Activated T-helper 2 cell treated with anti-CD3 and anti-CD28 coated beads, Interferon-gamma antibody, Interleukin-2, Interleukin-4, amounts not matched to agents 10 μg/mL and 5 μg/mL and 100 μg/mL, durations not matched to agents 14 hours and 24 hours and 36 hours (primary cell): ENCODE results near the gene RGS3. TPM values are rescaled to one million over a fixed set of nuclear protein-coding genes. Genes with fewer than 3 reads are reported as not detected.

Experiments used
- DNase-seq: peaks from one replicate; pipeline ENCODE4 v3.0.0; 2021; ENCODE audit warnings: low spot score
- H3K27ac Mint-ChIP-seq: one replicate; pipeline ENCODE4 v1.8.0; 2021; ENCODE audit warnings: mixed read lengths
- H3K27me3 Mint-ChIP-seq: one replicate; pipeline ENCODE4 v1.8.0; 2021; ENCODE audit warnings: low read depth, mixed read lengths
- H3K36me3 Mint-ChIP-seq: one replicate; pipeline ENCODE4 v1.8.0; 2021; ENCODE audit warnings: low read depth, mixed read lengths
- H3K4me1 Mint-ChIP-seq: one replicate; pipeline ENCODE4 v1.8.0; 2021; ENCODE audit warnings: low read depth, mixed read lengths
- H3K4me3 Mint-ChIP-seq: one replicate; pipeline ENCODE4 v1.8.0; 2021; ENCODE audit warnings: low read depth, mild to moderate bottlenecking, moderate library complexity, mixed read lengths
- H3K9me3 Mint-ChIP-seq: one replicate; pipeline ENCODE4 v1.8.0; 2021; ENCODE audit warnings: mixed read lengths
- intact Hi-C: fragments of 100-400 bp; cut with micrococcal nuclease; formaldehyde crosslinking; loops from one replicate; pipeline ENCODE4 v1.15.1; 2023
- total RNA-seq: library from RNA; stranded (reverse); gene quantifications from 2 replicates; pipeline ENCODE4 v1.2.3, GENCODE V29; 2022

The RGS3 gene
- total RNA-seq, 1 donor from 2014 or later = 64.2 TPM

GRCh38 chr9:113582698-113583200 is 119.2 kb downstream of the RGS3 start:
- H3K27ac Mint-ChIP-seq = no peak overlapping the region
- H3K9me3 Mint-ChIP-seq = no peaks in the 10 kb centered on the region
- no peak for DNase-seq
- intact Hi-C loops = loop anchor here (1.0 kb wide), 1 partner anchor 181 kb away; the partner anchor contains the start of gene ALAD
- H3K4me1 Mint-ChIP-seq = peaks cover 68% of the 10 kb centered on the region
- H3K27me3 Mint-ChIP-seq = no peaks in the 10 kb centered on the region
- H3K36me3 Mint-ChIP-seq = peaks cover 57% of the 10 kb centered on the region
- no peak overlapping the region for H3K4me3 Mint-ChIP-seq

GRCh38 chr9:113583511-113584427 is 120.2 kb downstream of the RGS3 start:
- no peaks in the 10 kb centered on the region for H3K9me3 Mint-ChIP-seq
- peaks cover 64% of the 10 kb centered on the region for H3K4me1 Mint-ChIP-seq
- H3K4me3 Mint-ChIP-seq = no peak overlapping the region
- H3K27me3 Mint-ChIP-seq = no peaks in the 10 kb centered on the region
- peak overlapping the region; percentile 46 for H3K27ac Mint-ChIP-seq
- DNase-seq = no peak
- peaks cover 60% of the 10 kb centered on the region for H3K36me3 Mint-ChIP-seq
- intact Hi-C loops = no loop called here

GRCh38 chr9:113584428-113585084 is 121.0 kb downstream of the RGS3 start:
- peaks cover 60% of the 10 kb centered on the region for H3K36me3 Mint-ChIP-seq
- DNase-seq = no peak
- peak overlapping the region; percentile 17 for H3K27ac Mint-ChIP-seq
- no peaks in the 10 kb centered on the region for H3K9me3 Mint-ChIP-seq
- H3K4me1 Mint-ChIP-seq = peaks cover 62% of the 10 kb centered on the region
- intact Hi-C loops = no loop called here
- H3K4me3 Mint-ChIP-seq = no peak overlapping the region
- H3K27me3 Mint-ChIP-seq = no peaks in the 10 kb centered on the region

DNA sequence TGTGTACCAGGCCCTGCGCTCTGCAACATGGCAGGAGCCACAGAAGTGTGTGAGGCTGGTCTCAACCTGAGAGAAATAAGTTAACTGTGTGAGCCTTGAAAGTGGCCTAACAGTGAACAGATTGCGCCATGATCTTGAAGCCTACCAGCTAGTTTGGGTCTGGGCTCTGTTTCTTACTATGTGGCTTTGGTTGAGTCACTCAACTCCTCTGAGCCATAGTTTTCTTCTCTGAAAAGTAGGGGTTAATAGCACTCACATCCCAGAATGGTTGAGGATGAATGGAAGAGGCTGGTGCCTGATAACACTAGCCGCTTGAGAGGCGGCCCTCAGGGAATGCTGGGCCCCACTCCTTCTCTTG is 121.5 kb downstream of the RGS3 start:
- Mint-ChIP-seq H3K4me3 (no peak overlapping the region), H3K36me3 (peaks cover 60% of the 10 kb centered on the region), H3K27me3 (no peaks in the 10 kb centered on the region), H3K27ac (no peak overlapping the region), H3K9me3 (no peaks in the 10 kb centered on the region), H3K4me1 (peaks cover 61% of the 10 kb centered on the region)
- intact Hi-C loops = no loop called here
- DNase-seq = no peak

GRCh38 chr9:113585555-113585954 is 122.0 kb downstream of the RGS3 start:
- Mint-ChIP-seq H3K4me1 (peaks cover 57% of the 10 kb centered on the region), H3K27ac (no peak overlapping the region), H3K4me3 (no peak overlapping the region), H3K27me3 (no peaks in the 10 kb centered on the region), H3K36me3 (peaks cover 60% of the 10 kb centered on the region), H3K9me3 (no peaks in the 10 kb centered on the region)
- intact Hi-C loops = no loop called here
- DNase-seq = no peak

GRCh38 chr9:113587471-113588031 is 124.0 kb downstream of the RGS3 start:
- H3K4me3 Mint-ChIP-seq = no peak overlapping the region
- intact Hi-C loops = no loop called here
- peak overlapping the region; percentile 33 for H3K27ac Mint-ChIP-seq
- H3K4me1 Mint-ChIP-seq = peaks cover 54% of the 10 kb centered on the region
- H3K9me3 Mint-ChIP-seq = no peaks in the 10 kb centered on the region
- no peak for DNase-seq
- no peaks in the 10 kb centered on the region for H3K27me3 Mint-ChIP-seq
- peaks cover 61% of the 10 kb centered on the region for H3K36me3 Mint-ChIP-seq

DNA sequence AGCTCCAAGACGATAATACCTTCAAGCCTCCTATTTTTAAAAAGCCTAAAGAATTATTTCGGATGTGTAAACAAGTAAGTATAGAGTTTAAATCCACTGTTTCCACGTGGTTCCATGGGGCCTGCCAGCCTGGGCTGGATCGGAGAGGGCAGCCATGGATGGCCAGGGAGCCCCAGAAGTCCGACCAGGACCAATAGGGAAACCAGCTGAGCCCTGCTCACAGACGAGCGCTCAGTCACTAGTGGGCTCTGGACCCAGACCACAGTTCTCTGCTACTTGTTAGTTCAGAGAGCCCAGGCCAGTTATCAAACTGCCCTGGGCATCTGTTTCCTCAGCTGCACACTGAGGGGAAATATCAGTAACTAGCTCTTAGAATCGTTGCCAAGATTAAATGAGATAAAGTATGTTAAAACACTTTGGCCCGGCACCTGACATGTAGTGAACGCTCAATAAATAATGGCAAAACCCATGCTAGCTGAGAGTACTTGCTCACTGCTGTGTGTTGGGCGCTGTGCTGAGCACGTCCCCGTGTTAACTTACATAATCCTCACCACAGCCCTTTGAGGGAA is 124.8 kb downstream of the RGS3 start:
- no peak for DNase-seq
- intact Hi-C loops = no loop called here

DNA sequence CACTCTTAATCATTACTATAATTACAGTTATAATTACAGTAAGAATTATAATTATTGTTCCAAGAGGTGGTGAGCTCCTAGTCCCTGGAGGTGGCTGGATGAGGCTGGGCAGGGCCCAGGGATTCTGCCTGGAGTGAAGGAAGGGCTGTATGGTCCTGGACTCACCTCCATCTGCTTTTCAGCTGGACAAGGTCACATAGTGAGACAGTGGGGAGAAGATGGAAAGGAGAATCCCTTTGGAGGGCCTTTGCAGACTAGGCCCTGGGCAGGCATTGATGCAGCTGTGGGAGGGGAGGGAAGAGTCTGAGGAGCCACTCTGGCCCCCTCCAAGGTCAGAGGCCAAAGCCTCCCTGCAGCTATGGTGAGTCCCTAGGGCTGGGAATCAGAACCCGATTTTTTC is 125.4 kb downstream of the RGS3 start:
- peaks cover 54% of the 10 kb centered on the region for H3K4me1 Mint-ChIP-seq
- H3K36me3 Mint-ChIP-seq = peaks cover 54% of the 10 kb centered on the region
- intact Hi-C loops = no loop called here
- peak overlapping the region; percentile 13 for H3K4me3 Mint-ChIP-seq
- no peak for DNase-seq
- H3K9me3 Mint-ChIP-seq = no peaks in the 10 kb centered on the region
- H3K27ac Mint-ChIP-seq = no peak overlapping the region
- no peaks in the 10 kb centered on the region for H3K27me3 Mint-ChIP-seq

More for the DNA sequence above, 124.8 kb downstream of the RGS3 start:
- Mint-ChIP-seq H3K4me1 (peaks cover 55% of the 10 kb centered on the region), H3K36me3 (peaks cover 59% of the 10 kb centered on the region), H3K4me3 (no peak overlapping the region), H3K27ac (peak overlapping the region; percentile 43), H3K27me3 (no peaks in the 10 kb centered on the region), H3K9me3 (no peaks in the 10 kb centered on the region)

GRCh38 chr9:113589407-113589806 is 125.9 kb downstream of the RGS3 start:
- Mint-ChIP-seq H3K4me3 (no peak overlapping the region), H3K27ac (peak overlapping the region; percentile 35), H3K9me3 (no peaks in the 10 kb centered on the region), H3K4me1 (peaks cover 54% of the 10 kb centered on the region), H3K27me3 (no peaks in the 10 kb centered on the region), H3K36me3 (peaks cover 53% of the 10 kb centered on the region)
- intact Hi-C loops = no loop called here
- DNase-seq = no peak

GRCh38 chr9:113589890-113590289 is 126.4 kb downstream of the RGS3 start:
- intact Hi-C loops = loop anchor here (2.0 kb wide), 1 partner anchor 143 kb away; no protein-coding TSS in a partner anchor
- Mint-ChIP-seq H3K36me3 (peaks cover 48% of the 10 kb centered on the region), H3K4me3 (no peak overlapping the region), H3K4me1 (peaks cover 54% of the 10 kb centered on the region), H3K27ac (peak overlapping the region; percentile 35), H3K27me3 (no peaks in the 10 kb centered on the region), H3K9me3 (no peaks in the 10 kb centered on the region)
- no peak for DNase-seq

- H3K4me1 Mint-ChIP-seq = peaks cover 50% of the 10 kb centered on the region
Measured at GRCh38 chr9:113590389-113590788, 126.9 kb downstream of the RGS3 start.

More at GRCh38 chr9:113590389-113590788, 126.9 kb downstream of the RGS3 start:
- H3K4me3 Mint-ChIP-seq = no peak overlapping the region
- H3K9me3 Mint-ChIP-seq = no peaks in the 10 kb centered on the region
- DNase-seq = no peak
- H3K27me3 Mint-ChIP-seq = no peaks in the 10 kb centered on the region
- intact Hi-C loops = loop anchor here (2.0 kb wide), 1 partner anchor 144 kb away; no protein-coding TSS in a partner anchor
- peaks cover 48% of the 10 kb centered on the region for H3K36me3 Mint-ChIP-seq
- no peak overlapping the region for H3K27ac Mint-ChIP-seq
